ENCODE data around the gene EPYC. TPM values are rescaled to one million over a fixed set of nuclear protein-coding genes. Genes with fewer than 3 reads are reported as not detected.

EPYC gene
- total and polyA plus RNA-seq, 2 experiments from 2014 or later: not detected

DNA sequence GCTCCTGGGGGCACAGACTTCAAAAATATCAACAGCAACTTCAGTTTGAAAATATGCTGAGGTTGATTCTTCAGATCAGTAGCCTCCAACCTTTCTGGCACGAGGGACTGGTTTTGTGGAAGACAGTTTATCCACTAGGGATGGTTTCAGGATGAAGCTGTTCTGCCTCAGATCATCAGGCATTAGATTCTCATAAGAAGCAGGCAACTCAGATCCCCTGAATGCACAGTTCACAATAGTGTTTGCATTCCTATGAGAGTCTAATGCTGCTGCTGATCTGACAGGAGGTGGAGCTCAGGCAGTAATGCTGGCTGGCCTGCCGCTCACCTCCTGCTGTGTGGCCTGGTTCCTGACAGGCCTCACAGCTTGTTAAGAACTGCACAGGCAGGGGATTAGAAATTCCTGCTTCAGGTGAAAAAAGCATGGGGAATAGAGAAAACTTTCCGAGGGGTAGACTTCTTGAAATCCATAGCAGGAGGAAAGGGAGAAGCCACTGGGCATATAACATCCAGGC lies 12.8 kb downstream of the EPYC start (continued):
- TF ChIP-seq, protein P1, sequence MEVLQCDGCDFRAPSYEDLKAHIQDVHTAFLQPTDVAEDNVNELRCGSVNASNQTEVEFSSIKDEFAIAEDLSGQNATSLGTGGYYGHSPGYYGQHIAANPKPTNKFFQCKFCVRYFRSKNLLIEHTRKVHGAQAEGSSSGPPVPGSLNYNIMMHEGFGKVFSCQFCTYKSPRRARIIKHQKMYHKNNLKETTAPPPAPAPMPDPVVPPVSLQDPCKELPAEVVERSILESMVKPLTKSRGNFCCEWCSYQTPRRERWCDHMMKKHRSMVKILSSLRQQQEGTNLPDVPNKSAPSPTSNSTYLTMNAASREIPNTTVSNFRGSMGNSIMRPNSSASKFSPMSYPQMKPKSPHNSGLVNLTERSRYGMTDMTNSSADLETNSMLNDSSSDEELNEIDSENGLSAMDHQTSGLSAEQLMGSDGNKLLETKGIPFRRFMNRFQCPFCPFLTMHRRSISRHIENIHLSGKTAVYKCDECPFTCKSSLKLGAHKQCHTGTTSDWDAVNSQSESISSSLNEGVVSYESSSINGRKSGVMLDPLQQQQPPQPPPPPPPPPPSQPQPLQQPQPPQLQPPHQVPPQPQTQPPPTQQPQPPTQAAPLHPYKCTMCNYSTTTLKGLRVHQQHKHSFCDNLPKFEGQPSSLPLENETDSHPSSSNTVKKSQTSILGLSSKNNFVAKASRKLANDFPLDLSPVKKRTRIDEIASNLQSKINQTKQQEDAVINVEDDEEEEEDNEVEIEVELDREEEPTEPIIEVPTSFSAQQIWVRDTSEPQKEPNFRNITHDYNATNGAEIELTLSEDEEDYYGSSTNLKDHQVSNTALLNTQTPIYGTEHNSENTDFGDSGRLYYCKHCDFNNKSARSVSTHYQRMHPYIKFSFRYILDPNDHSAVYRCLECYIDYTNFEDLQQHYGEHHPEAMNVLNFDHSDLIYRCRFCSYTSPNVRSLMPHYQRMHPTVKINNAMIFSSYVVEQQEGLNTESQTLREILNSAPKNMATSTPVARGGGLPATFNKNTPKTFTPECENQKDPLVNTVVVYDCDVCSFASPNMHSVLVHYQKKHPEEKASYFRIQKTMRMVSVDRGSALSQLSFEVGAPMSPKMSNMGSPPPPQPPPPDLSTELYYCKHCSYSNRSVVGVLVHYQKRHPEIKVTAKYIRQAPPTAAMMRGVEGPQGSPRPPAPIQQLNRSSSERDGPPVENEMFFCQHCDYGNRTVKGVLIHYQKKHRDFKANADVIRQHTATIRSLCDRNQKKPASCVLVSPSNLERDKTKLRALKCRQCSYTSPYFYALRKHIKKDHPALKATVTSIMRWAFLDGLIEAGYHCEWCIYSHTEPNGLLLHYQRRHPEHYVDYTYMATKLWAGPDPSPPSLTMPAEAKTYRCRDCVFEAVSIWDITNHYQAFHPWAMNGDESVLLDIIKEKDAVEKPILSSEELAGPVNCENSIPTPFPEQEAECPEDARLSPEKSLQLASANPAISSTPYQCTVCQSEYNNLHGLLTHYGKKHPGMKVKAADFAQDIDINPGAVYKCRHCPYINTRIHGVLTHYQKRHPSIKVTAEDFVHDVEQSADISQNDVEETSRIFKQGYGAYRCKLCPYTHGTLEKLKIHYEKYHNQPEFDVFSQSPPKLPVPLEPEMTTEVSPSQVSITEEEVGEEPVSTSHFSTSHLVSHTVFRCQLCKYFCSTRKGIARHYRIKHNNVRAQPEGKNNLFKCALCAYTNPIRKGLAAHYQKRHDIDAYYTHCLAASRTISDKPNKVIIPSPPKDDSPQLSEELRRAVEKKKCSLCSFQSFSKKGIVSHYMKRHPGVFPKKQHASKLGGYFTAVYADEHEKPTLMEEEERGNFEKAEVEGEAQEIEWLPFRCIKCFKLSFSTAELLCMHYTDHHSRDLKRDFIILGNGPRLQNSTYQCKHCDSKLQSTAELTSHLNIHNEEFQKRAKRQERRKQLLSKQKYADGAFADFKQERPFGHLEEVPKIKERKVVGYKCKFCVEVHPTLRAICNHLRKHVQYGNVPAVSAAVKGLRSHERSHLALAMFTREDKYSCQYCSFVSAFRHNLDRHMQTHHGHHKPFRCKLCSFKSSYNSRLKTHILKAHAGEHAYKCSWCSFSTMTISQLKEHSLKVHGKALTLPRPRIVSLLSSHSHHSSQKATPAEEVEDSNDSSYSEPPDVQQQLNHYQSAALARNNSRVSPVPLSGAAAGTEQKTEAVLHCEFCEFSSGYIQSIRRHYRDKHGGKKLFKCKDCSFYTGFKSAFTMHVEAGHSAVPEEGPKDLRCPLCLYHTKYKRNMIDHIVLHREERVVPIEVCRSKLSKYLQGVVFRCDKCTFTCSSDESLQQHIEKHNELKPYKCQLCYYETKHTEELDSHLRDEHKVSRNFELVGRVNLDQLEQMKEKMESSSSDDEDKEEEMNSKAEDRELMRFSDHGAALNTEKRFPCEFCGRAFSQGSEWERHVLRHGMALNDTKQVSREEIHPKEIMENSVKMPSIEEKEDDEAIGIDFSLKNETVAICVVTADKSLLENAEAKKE (CRISPR knock-in tag; IDR thresholded peaks at IDR 0.05): no peak
- no peak for TF ChIP-seq CREB1 (CRISPR knock-in tag; IDR thresholded peaks at IDR 0.05; ENCODE audit: low read depth)
- TF ChIP-seq JUNB (IDR thresholded peaks at IDR 0.05; ENCODE audit: unreplicated experiment): no peak
- no peak for TF ChIP-seq STAT1 (IDR thresholded peaks at IDR 0.05; ENCODE audit: unreplicated experiment)

- ATAC-seq: no peak
- peaks cover 7% of the 10 kb centered on the region; the same call in 1 of the 2 replicates for H3K9me2 ChIP-seq (ENCODE audit: insufficient read depth)
- H3K4me1 Mint-ChIP-seq: peaks cover 6% of the 10 kb centered on the region; the same call in 2 of the 3 replicates
- H3F3A ChIP-seq (replicated peaks; ENCODE audit: low read depth): no peaks in the 10 kb centered on the region
- H3K4me3 Mint-ChIP-seq: no peak overlapping the region
- TF ChIP-seq NANOG (IDR thresholded peaks at IDR 0.05; ENCODE audit: borderline replicate concordance) (no peak), STAT1 (IDR thresholded peaks at IDR 0.05; ENCODE audit: unreplicated experiment) (no peak), ETS1 (IDR thresholded peaks at IDR 0.05) (no peak), CREB1 (CRISPR knock-in tag; IDR thresholded peaks at IDR 0.05; ENCODE audit: low read depth) (no peak), REST (IDR thresholded peaks at IDR 0.05; ENCODE audit: unreplicated experiment) (no peak), EZH2phosphoT487 (IDR thresholded peaks at IDR 0.05; ENCODE audit: unreplicated experiment) (no peak), ZNF114 (CRISPR knock-in tag; IDR thresholded peaks at IDR 0.05) (no peak)
- TF ChIP-seq, protein P2, sequence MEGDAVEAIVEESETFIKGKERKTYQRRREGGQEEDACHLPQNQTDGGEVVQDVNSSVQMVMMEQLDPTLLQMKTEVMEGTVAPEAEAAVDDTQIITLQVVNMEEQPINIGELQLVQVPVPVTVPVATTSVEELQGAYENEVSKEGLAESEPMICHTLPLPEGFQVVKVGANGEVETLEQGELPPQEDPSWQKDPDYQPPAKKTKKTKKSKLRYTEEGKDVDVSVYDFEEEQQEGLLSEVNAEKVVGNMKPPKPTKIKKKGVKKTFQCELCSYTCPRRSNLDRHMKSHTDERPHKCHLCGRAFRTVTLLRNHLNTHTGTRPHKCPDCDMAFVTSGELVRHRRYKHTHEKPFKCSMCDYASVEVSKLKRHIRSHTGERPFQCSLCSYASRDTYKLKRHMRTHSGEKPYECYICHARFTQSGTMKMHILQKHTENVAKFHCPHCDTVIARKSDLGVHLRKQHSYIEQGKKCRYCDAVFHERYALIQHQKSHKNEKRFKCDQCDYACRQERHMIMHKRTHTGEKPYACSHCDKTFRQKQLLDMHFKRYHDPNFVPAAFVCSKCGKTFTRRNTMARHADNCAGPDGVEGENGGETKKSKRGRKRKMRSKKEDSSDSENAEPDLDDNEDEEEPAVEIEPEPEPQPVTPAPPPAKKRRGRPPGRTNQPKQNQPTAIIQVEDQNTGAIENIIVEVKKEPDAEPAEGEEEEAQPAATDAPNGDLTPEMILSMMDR (conservative IDR thresholded peaks at IDR 0.05; ENCODE audit: low read depth in 2 of 2): no peak
- no peaks in the 10 kb centered on the region for H4K20me1 ChIP-seq (replicated peaks; ENCODE audit: insufficient read depth)
- no peak overlapping the region for H3K4me3 ChIP-seq
- no peak overlapping the region for H3K4me2 ChIP-seq
- H3K9me3 Mint-ChIP-seq: peaks cover 30% of the 10 kb centered on the region
- no peak overlapping the region for H3K27ac ChIP-seq (ENCODE audit: low read depth)
- no peak overlapping the region for H3K27ac Mint-ChIP-seq
- H3K27me3 Mint-ChIP-seq (ENCODE audit: insufficient read depth, low read depth, poor library complexity): peaks cover 17% of the 10 kb centered on the region
- H3K36me3 Mint-ChIP-seq (ENCODE audit: low read depth): peaks cover 16% of the 10 kb centered on the region; the same call in 2 of the 3 replicates
- no peaks in the 10 kb centered on the region for H3K79me2 ChIP-seq (replicated peaks; ENCODE audit: insufficient read depth)
- H3K4me1 ChIP-seq (ENCODE audit: insufficient read depth): no peaks in the 10 kb centered on the region
- H2AFZ ChIP-seq: no peak overlapping the region
- no peaks in the 10 kb centered on the region; the same call in 1 of the 2 replicates for H3K36me3 ChIP-seq (ENCODE audit: insufficient read depth)
- no peak for DNase-seq (ENCODE audit: low spot score)
- peaks cover 35% of the 10 kb centered on the region for H3K27me3 ChIP-seq (ENCODE audit: insufficient read depth)
Measured at GRCh38 chr12:90990611-90991010, 14.2 kb downstream of the EPYC start.
